ENCODE data around the gene CABP2. TPM values are rescaled to one million over a fixed set of nuclear protein-coding genes. Genes with fewer than 3 reads are reported as not detected.

Gene CABP2
- not detected in 2 replicates for total RNA-seq (2014; rRNA removed)
- Bru-seq, nascent RNA = not detected
- BruChase-seq, experiment 1, labeled RNA remaining after a 6-hour chase = not detected
- BruChase-seq, experiment 2, labeled RNA remaining after a 2-hour chase = not detected
- long read RNA-seq = 0 reads

DNA sequence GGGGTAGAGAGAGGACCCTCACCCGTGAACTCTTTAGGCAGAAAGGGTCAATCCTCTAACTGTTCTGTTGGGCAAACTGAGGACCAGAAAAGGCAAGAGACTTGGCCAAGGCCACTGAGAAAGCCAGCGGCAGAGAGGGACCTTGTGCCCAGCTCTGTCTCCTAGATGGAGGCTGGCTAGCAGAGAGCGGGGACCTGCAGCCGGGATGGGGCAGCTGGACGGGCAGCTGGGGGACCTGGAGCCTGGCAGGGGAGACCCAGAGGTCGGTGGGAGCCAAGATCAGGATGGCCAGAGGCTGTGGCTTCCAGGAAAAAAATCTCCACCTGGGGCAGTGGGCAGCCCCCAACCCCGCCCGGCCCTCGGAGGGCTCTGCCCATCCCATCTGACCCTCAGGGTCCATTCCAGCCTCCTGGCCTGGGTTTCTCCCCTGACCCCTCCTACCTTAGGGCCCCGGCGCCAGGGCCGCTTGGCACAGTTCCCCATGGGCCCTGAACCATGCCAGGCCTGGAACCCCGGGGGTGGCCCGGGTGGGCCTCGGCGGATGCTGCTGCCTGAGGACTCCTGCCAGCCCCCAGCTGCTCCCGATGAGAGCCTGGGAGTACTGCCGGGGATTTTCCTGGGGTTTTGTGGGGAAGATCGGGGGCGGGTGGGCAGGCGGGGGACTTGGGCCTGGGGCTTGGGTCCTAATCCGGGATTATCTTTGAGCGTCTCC is at the start of gene CABP2:
Gene CABP2 (minus strand): TSS at position 603 of the 712 bp plus-strand sequence. CDS start 120 bp downstream, at position 483.
- Histone ChIP-seq H3K27ac (ENCODE audit: low read length) (no peak within 1 kb of the TSS), H3K4me1 (ENCODE audit: insufficient read depth, low read length) (no peaks in the 10 kb centered on the region), H3K27me3 (ENCODE audit: low read length) (no peaks in the 10 kb centered on the region), H3F3A (ENCODE audit: low read length, unreplicated experiment) (no peaks in the 10 kb centered on the region), H3K4me3 (ENCODE audit: low read length) (no peak within 1 kb of the TSS), H3K36me3 (ENCODE audit: low read depth, low read length) (no peaks in the 10 kb centered on the region), H4K20me1 (ENCODE audit: low read length) (no peaks in the 10 kb centered on the region), H3K9ac (ENCODE audit: low read length) (no peak within 1 kb of the TSS), H3K79me2 (ENCODE audit: low read length) (no peaks in the 10 kb centered on the region), H2AFZ (ENCODE audit: low read length) (no peak within 1 kb of the TSS), H3K4me2 (ENCODE audit: low read length) (no peak within 1 kb of the TSS), H3K9me2 (replicated peaks; ENCODE audit: low read length) (no peaks in the 10 kb centered on the region), H3K9me3 (ENCODE audit: low read length) (no peaks in the 10 kb centered on the region)
- no peak for TF ChIP-seq EZH2phosphoT487 (IDR thresholded peaks at IDR 0.05; ENCODE audit: borderline replicate concordance, low read length)
- TF ChIP-seq, protein P1, sequence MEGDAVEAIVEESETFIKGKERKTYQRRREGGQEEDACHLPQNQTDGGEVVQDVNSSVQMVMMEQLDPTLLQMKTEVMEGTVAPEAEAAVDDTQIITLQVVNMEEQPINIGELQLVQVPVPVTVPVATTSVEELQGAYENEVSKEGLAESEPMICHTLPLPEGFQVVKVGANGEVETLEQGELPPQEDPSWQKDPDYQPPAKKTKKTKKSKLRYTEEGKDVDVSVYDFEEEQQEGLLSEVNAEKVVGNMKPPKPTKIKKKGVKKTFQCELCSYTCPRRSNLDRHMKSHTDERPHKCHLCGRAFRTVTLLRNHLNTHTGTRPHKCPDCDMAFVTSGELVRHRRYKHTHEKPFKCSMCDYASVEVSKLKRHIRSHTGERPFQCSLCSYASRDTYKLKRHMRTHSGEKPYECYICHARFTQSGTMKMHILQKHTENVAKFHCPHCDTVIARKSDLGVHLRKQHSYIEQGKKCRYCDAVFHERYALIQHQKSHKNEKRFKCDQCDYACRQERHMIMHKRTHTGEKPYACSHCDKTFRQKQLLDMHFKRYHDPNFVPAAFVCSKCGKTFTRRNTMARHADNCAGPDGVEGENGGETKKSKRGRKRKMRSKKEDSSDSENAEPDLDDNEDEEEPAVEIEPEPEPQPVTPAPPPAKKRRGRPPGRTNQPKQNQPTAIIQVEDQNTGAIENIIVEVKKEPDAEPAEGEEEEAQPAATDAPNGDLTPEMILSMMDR (conservative IDR thresholded peaks at IDR 0.05; ENCODE audit: low read depth, low read length) = no peak
- TF ChIP-seq EZH2 (IDR thresholded peaks at IDR 0.05; ENCODE audit: low read length, unreplicated experiment) = no peak
- intact Hi-C loops (cut with micrococcal nuclease) = no loop called here
- ATAC-seq = no peak
- no peak for DNase-seq
- BruUV-seq (replicated peaks) = no TSS peak
- CTCF ChIA-PET = no interaction called here
- POLR2A ChIA-PET (ENCODE audit: unreplicated experiment) = interaction anchor here (0.6 kb wide), 1 partner anchor 115 kb away, joined by 4 read pairs; no protein-coding TSS in a partner anchor

DNA sequence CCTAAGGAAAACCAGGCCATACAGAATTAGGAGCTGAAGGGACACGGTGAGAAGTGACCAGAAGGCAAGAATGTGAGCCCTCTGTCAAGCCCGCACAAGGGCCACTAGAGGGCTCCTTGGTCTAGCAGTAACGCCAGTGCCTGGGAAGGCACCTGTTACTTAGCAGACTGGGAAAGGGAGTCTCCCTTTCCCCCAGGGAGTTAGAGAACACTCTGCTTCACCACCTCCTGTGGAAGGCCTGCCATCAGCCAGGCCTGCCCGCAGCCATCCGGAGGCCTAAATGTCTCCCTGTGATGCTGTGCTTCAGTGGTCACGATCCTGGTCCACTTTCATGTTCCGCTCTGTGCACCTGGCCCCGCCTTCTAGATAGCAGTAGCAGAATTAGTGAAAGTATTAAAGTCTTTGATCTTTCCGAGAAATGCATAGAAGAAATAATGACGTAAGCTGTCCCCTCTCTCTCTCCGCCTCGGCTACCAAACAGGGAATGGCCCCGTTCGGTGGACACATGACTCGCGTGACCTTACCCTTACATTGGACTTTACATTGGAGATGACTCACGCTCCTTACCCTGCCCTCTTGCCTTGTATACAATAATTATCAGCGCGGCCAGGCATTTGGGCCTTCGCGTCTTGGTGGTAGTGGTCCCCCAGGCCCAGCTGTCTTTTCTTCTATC is 49.6 kb upstream of the CABP2 start:
- intact Hi-C loops (cut with micrococcal nuclease) = loop anchor here (1.0 to 5.0 kb wide), 2 partner anchors 33 to 84 kb away; partner anchors contain the start of gene NDUFV1
- Histone ChIP-seq H3K79me2 (ENCODE audit: low read length) (no peaks in the 10 kb centered on the region), H3K4me3 (ENCODE audit: low read length) (0 out of 2 replicates have a peak overlapping the region, but pooled peaks have one; percentile 13), H3K9me2 (replicated peaks; ENCODE audit: low read length) (no peaks in the 10 kb centered on the region), H3K27ac (ENCODE audit: low read length) (no peak overlapping the region), H4K20me1 (ENCODE audit: low read length) (no peaks in the 10 kb centered on the region), H3K4me1 (ENCODE audit: insufficient read depth, low read length) (peaks cover 10% of the 10 kb centered on the region), H2AFZ (ENCODE audit: low read length) (no peak overlapping the region), H3K4me2 (ENCODE audit: low read length) (peak overlapping the region; percentile 36), H3K9me3 (ENCODE audit: low read length) (no peaks in the 10 kb centered on the region), H3K9ac (ENCODE audit: low read length) (no peak overlapping the region), H3K36me3 (ENCODE audit: low read depth, low read length) (no peaks in the 10 kb centered on the region), H3F3A (ENCODE audit: low read length, unreplicated experiment) (no peaks in the 10 kb centered on the region), H3K27me3 (ENCODE audit: low read length) (no peaks in the 10 kb centered on the region)
- no peak for TF ChIP-seq EZH2phosphoT487 (IDR thresholded peaks at IDR 0.05; ENCODE audit: borderline replicate concordance, low read length)
- TF ChIP-seq, protein P1 (conservative IDR thresholded peaks at IDR 0.05; ENCODE audit: low read depth, low read length) = peak; percentile 76
- no TSS peak for BruUV-seq (replicated peaks)
- CTCF ChIA-PET = interaction anchor here (0.5 to 1.0 kb wide), 5 partner anchors 11 to 415 kb away, joined by 3 to 4 read pairs (median 3); no protein-coding TSS in a partner anchor
- DNase-seq (peak; percentile 84), ATAC-seq (peak; percentile 89)
- POLR2A ChIA-PET (ENCODE audit: unreplicated experiment) = no interaction called here

All from PC-3 (cell line).